ENCODE results near the gene C1QB. TPM values are rescaled to one million over a fixed set of nuclear protein-coding genes. Genes with fewer than 3 reads are reported as not detected.

Gene C1QB
- polyA plus RNA-seq, 3 donors, result 3.9 to 15.4 (median 6.4) TPM

DNA sequence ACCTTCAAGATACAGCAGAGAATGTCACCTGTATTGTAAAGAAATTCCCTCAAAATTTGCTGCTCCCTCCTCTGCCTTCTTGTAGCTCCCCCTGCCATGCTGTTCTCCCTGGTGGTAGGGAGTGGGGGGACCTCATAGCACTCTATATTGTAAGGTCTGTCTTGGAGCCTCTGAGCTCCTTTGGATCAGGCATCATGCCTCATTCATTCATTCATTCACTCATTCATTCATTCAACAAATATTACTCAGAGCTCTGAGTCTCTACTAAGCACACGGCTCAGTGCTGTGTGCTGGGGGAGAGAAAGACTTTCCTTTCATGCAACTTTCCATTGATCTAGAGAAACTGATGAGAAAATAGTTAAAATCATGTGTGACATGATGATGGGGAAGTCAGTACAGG lies 30.5 kb downstream of the C1QB start:
- intact Hi-C loops (cut with micrococcal nuclease), result no loop called here
- Mint-ChIP-seq H3K36me3 (no peaks in the 10 kb centered on the region), H3K9me3 (no peaks in the 10 kb centered on the region), H3K27me3 (ENCODE audit: low read depth in 3 of 3) (peaks cover 3 to 7% (median 7%) of the 10 kb centered on the region in 3 donors), H3K4me3 (no peak overlapping the region), H3K4me1 (no peaks in the 10 kb centered on the region), H3K27ac (peak overlapping the region in 1 of 7 donors; percentile 11)
- Histone ChIP-seq H3K36me3 (replicated peaks in 1 of 2; ENCODE audit: control insufficient read depth in 1 of 2, insufficient read depth in 2 of 2, low read length in 2 of 2) (no peaks in the 10 kb centered on the region), H3K27me3 (ENCODE audit: control insufficient read depth in 2 of 2, insufficient read depth in 2 of 2, low read length in 2 of 2) (no peaks in the 10 kb centered on the region), H4K20me1 (ENCODE audit: insufficient read depth, low read length) (no peaks in the 10 kb centered on the region), H3K79me2 (ENCODE audit: insufficient read depth, low read length) (no peaks in the 10 kb centered on the region), H3K9me3 (replicated peaks in 1 of 2; ENCODE audit: control insufficient read depth in 1 of 2, insufficient read depth in 1 of 2, low read length in 2 of 2) (no peaks in the 10 kb centered on the region), H3K4me1 (ENCODE audit: control insufficient read depth in 1 of 2, insufficient read depth in 2 of 2, low read length in 2 of 2) (no peaks in the 10 kb centered on the region), H3K4me3 (replicated peaks in 1 of 3; ENCODE audit: low read depth in 2 of 3, low read length in 3 of 3) (no peak overlapping the region), H3K27ac (ENCODE audit: low read depth in 1 of 2, low read length in 2 of 2) (no peak overlapping the region), H3K4me2 (replicated peaks; ENCODE audit: extremely low read depth, low read length, poor library complexity, severe bottlenecking) (no peak overlapping the region), H3K9ac (ENCODE audit: insufficient read depth, low read length, poor library complexity, severe bottlenecking) (no peak overlapping the region), H2AFZ (ENCODE audit: insufficient read depth, low read depth, low read length, poor library complexity, severe bottlenecking) (no peak overlapping the region)
- DNase-seq, result no peak
- TF ChIP-seq CTCF (IDR thresholded peaks at IDR 0.05), result no peak
- WGBS (ENCODE audit: insufficient coverage), result no CpG with 5 or more reads among the region's 1 CpG

GRCh38 chr1:22685591-22686059 lies 32.6 kb downstream of the C1QB start:
- Mint-ChIP-seq H3K4me3 (no peak overlapping the region), H3K9me3 (no peaks in the 10 kb centered on the region), H3K27ac (peak overlapping the region in 1 of 7 donors; percentile 25), H3K36me3 (no peaks in the 10 kb centered on the region), H3K27me3 (ENCODE audit: low read depth in 3 of 3) (peaks cover 7 to 9% (median 7%) of the 10 kb centered on the region in 3 donors), H3K4me1 (no peaks in the 10 kb centered on the region)
- H3K4me3 ChIP-seq (replicated peaks in 1 of 3; ENCODE audit: low read depth in 2 of 3, low read length in 3 of 3), result no peak overlapping the region
- H4K20me1 ChIP-seq (ENCODE audit: insufficient read depth, low read length), result no peaks in the 10 kb centered on the region
- intact Hi-C loops (cut with micrococcal nuclease), result no loop called here
- no peak overlapping the region for H2AFZ ChIP-seq (ENCODE audit: insufficient read depth, low read depth, low read length, poor library complexity, severe bottlenecking)
- TF ChIP-seq CTCF (IDR thresholded peaks at IDR 0.05), result no peak
- H3K36me3 ChIP-seq (replicated peaks in 1 of 2; ENCODE audit: control insufficient read depth in 1 of 2, insufficient read depth in 2 of 2, low read length in 2 of 2), result no peaks in the 10 kb centered on the region
- H3K9ac ChIP-seq (ENCODE audit: insufficient read depth, low read length, poor library complexity, severe bottlenecking), result no peak overlapping the region
- WGBS (ENCODE audit: insufficient coverage), result 84% methylated on average over 10 of the region's 10 CpGs
- DNase-seq, result no peak
- H3K4me1 ChIP-seq (ENCODE audit: control insufficient read depth in 1 of 2, insufficient read depth in 2 of 2, low read length in 2 of 2), result no peaks in the 10 kb centered on the region
- no peak overlapping the region for H3K27ac ChIP-seq (ENCODE audit: low read depth in 1 of 2, low read length in 2 of 2)
- no peak overlapping the region for H3K4me2 ChIP-seq (replicated peaks; ENCODE audit: extremely low read depth, low read length, poor library complexity, severe bottlenecking)
- H3K9me3 ChIP-seq (replicated peaks in 1 of 2; ENCODE audit: control insufficient read depth in 1 of 2, insufficient read depth in 1 of 2, low read length in 2 of 2), result no peaks in the 10 kb centered on the region
- H3K79me2 ChIP-seq (ENCODE audit: insufficient read depth, low read length), result no peaks in the 10 kb centered on the region
- no peaks in the 10 kb centered on the region for H3K27me3 ChIP-seq (ENCODE audit: control insufficient read depth in 2 of 2, insufficient read depth in 2 of 2, low read length in 2 of 2)
